Measurements from ENCODE around the gene SUCLA2. TPM values are rescaled to one million over a fixed set of nuclear protein-coding genes. Genes with fewer than 3 reads are reported as not detected.

The SUCLA2 gene
- total and polyA plus RNA-seq, 9 of the 15 experiments (the other 6 are each of a cell fraction or from before 2014, with no cell fraction given) = 23.3 to 52.9 (median 35.8) TPM

DNA sequence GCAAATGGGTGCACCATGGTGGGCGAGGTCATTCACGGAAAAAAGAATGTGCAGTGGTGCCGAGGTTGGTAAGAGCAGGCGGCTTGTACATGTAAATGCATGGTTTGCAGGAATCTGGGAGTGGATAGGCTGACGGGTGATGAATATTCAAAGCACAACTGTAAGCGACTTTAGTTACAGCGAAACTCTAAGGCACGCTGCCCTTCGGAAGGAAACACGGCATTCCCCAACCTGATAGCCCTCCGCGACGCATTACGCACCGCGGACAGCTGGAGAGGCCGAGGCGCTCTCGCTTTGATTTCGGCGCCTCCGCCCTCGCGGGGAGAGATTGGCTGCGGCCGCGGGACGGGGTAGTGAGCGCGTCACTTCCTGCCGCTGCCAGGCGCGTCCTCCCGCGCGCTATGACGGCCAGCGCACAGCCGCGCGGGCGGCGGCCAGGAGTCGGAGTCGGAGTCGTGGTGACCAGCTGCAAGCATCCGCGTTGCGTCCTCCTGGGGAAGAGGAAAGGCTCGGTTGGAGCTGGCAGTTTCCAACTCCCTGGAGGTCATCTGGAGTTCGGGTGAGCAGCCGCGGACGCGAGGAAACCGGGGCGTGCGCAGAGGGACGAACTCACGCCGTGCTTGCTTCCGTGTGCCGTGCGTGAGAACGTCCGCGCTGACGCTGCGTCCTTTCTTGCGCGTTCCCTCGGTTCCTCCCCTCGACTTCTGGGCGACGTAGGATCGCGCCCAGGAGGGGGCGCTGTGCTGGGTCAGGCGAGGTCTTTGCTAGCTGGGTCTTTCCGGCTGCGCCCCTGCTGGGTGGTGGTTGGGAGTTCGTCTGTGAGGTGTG is 36.5 kb upstream of the SUCLA2 start, which contains the start of gene NUDT15 (continued):
- TF ChIP-seq, protein P1, sequence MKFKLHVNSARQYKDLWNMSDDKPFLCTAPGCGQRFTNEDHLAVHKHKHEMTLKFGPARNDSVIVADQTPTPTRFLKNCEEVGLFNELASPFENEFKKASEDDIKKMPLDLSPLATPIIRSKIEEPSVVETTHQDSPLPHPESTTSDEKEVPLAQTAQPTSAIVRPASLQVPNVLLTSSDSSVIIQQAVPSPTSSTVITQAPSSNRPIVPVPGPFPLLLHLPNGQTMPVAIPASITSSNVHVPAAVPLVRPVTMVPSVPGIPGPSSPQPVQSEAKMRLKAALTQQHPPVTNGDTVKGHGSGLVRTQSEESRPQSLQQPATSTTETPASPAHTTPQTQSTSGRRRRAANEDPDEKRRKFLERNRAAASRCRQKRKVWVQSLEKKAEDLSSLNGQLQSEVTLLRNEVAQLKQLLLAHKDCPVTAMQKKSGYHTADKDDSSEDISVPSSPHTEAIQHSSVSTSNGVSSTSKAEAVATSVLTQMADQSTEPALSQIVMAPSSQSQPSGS (CRISPR knock-in tag; IDR thresholded peaks at IDR 0.05) = no peak
- TF ChIP-seq, protein P2, sequence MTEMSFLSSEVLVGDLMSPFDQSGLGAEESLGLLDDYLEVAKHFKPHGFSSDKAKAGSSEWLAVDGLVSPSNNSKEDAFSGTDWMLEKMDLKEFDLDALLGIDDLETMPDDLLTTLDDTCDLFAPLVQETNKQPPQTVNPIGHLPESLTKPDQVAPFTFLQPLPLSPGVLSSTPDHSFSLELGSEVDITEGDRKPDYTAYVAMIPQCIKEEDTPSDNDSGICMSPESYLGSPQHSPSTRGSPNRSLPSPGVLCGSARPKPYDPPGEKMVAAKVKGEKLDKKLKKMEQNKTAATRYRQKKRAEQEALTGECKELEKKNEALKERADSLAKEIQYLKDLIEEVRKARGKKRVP (CRISPR knock-in tag; IDR thresholded peaks at IDR 0.05) = no peak
- TF ChIP-seq ZNF79 (CRISPR knock-in tag; IDR thresholded peaks at IDR 0.05; ENCODE audit: low read depth) (no peak), ZNF184 (CRISPR knock-in tag; IDR thresholded peaks at IDR 0.05) (no peak), RAD51 (IDR thresholded peaks at IDR 0.05; ENCODE audit: borderline replicate concordance, low read depth) (no peak), POLR2H (tag; IDR thresholded peaks at IDR 0.05; ENCODE audit: low read depth) (peak; percentile 85; the same call in 1 of the 2 replicates), FOXA3 (CRISPR knock-in tag; conservative IDR thresholded peaks at IDR 0.05 in 1 of 2, IDR thresholded peaks at IDR 0.05 in 1 of 2) (no peak)
- TF ChIP-seq, protein P3, sequence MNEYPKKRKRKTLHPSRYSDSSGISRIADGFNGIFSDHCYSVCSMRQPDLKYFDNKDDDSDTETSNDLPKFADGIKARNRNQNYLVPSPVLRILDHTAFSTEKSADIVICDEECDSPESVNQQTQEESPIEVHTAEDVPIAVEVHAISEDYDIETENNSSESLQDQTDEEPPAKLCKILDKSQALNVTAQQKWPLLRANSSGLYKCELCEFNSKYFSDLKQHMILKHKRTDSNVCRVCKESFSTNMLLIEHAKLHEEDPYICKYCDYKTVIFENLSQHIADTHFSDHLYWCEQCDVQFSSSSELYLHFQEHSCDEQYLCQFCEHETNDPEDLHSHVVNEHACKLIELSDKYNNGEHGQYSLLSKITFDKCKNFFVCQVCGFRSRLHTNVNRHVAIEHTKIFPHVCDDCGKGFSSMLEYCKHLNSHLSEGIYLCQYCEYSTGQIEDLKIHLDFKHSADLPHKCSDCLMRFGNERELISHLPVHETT (CRISPR knock-in tag; conservative IDR thresholded peaks at IDR 0.05 in 1 of 2, IDR thresholded peaks at IDR 0.05 in 1 of 2) = no peak
- TF ChIP-seq, protein P4, sequence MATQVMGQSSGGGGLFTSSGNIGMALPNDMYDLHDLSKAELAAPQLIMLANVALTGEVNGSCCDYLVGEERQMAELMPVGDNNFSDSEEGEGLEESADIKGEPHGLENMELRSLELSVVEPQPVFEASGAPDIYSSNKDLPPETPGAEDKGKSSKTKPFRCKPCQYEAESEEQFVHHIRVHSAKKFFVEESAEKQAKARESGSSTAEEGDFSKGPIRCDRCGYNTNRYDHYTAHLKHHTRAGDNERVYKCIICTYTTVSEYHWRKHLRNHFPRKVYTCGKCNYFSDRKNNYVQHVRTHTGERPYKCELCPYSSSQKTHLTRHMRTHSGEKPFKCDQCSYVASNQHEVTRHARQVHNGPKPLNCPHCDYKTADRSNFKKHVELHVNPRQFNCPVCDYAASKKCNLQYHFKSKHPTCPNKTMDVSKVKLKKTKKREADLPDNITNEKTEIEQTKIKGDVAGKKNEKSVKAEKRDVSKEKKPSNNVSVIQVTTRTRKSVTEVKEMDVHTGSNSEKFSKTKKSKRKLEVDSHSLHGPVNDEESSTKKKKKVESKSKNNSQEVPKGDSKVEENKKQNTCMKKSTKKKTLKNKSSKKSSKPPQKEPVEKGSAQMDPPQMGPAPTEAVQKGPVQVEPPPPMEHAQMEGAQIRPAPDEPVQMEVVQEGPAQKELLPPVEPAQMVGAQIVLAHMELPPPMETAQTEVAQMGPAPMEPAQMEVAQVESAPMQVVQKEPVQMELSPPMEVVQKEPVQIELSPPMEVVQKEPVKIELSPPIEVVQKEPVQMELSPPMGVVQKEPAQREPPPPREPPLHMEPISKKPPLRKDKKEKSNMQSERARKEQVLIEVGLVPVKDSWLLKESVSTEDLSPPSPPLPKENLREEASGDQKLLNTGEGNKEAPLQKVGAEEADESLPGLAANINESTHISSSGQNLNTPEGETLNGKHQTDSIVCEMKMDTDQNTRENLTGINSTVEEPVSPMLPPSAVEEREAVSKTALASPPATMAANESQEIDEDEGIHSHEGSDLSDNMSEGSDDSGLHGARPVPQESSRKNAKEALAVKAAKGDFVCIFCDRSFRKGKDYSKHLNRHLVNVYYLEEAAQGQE (IDR thresholded peaks at IDR 0.05; ENCODE audit: borderline replicate concordance) = peak; percentile 59
- TF ChIP-seq, protein P4 (CRISPR knock-in tag; IDR thresholded peaks at IDR 0.05; ENCODE audit: low read depth) = peak; percentile 69
- TF ChIP-seq, protein P5, sequence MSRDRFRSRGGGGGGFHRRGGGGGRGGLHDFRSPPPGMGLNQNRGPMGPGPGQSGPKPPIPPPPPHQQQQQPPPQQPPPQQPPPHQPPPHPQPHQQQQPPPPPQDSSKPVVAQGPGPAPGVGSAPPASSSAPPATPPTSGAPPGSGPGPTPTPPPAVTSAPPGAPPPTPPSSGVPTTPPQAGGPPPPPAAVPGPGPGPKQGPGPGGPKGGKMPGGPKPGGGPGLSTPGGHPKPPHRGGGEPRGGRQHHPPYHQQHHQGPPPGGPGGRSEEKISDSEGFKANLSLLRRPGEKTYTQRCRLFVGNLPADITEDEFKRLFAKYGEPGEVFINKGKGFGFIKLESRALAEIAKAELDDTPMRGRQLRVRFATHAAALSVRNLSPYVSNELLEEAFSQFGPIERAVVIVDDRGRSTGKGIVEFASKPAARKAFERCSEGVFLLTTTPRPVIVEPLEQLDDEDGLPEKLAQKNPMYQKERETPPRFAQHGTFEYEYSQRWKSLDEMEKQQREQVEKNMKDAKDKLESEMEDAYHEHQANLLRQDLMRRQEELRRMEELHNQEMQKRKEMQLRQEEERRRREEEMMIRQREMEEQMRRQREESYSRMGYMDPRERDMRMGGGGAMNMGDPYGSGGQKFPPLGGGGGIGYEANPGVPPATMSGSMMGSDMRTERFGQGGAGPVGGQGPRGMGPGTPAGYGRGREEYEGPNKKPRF (IDR thresholded peaks at IDR 0.05; ENCODE audit: low read depth, low read length) = no peak

Measured in K562 (cell line).